Stromal cell of bone marrow (primary cell): ENCODE measurements around the gene ARL9.

Source experiments
- DNase-seq: peaks from one replicate; pipeline ENCODE4 v3.0.0-alpha.2; 2012; ENCODE audit warnings: low read depth

The ARL9 gene, protein sequence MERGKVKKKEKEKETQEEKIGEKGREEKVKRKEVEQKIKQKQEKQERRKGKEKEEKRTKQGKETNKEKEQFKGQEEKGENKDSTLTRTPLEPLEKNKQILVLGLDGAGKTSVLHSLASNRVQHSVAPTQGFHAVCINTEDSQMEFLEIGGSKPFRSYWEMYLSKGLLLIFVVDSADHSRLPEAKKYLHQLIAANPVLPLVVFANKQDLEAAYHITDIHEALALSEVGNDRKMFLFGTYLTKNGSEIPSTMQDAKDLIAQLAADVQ

DNA sequence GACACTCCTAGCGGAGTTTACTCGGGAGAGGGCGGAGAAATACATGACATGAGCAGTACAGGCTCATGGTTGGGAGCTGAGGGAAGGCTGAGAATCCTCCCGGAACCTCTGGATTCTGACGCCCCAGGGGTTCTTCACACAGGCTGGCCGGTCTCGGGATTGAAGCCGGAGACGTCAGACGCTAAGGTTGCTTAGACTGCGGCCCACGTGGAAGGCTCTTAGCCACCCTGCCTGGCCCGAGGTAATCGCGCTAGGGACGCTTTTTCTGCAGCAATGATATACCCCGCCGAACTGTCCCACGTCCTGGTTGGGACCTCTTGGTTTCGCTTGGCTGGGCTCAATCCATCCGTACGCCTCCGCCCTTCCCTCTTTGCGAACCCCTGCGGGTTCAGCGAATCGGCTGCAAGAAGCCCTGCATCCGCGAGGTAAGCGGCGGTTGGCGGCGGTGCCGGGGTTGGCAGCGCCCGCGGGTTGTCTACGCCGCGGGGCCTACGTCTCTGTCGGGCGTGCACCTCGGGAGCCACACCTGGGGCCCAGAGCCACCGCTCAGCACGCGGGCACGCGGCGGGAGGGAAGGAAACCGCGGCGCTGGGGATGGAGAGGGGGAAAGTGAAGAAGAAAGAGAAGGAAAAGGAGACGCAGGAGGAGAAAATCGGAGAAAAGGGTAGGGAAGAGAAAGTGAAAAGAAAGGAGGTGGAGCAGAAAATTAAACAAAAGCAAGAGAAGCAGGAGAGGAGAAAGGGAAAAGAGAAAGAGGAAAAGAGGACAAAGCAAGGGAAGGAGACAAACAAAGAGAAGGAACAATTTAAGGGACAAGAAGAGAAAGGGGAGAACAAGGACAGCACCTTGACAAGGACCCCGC, at the start of gene ARL9:
Gene ARL9 (plus strand): TSS at position 523 of the 862 bp plus-strand sequence. CDS start 72 bp downstream, at position 595.
- peak; percentile 22 for DNase-seq

GRCh38 chr4:56460085-56460484, 45.5 kb upstream of the ARL9 start:
- no peak for DNase-seq

DNA sequence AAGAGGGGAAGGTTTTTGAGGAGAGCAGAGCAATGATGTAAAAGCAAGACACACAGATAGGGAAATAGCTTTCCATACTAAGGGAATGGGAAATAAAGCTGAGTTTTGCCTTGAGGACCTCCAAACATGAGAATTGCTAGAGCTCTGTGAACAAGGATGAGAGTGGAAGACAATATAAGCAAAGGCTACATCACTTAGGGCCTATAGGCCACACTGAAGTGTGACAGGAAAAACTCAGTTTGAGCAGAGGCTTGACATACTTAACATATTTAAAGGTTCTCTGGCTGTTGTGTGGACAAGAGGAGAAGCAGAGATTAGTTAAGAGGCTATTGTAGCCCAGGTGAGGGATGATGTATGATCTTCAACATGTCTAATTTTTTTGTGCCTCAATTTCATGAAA, 43.4 kb upstream of the ARL9 start:
- DNase-seq: no peak

DNA sequence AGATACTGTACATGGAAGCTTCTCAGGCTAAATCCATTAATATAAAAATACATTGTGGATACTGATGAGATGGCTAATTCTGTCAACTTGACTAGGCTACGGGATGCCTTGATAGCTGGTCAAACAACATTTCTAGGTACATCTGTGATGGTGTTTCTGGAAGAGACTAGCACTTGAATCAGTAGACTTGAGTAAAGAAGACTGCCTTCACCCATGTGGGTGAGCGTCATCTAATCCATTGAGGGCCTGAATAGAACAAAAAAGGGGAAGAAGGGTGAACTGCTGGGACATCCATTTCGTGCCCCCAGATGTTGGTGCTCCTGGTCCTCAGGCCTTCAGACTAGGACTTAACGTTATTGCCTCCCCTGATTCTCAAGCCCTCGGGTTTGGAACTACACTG, 41.9 kb upstream of the ARL9 start:
- DNase-seq: no peak

- DNase-seq: no peak
These were observed 41.0 kb upstream of the ARL9 start for GRCh38 chr4:56464581-56464980.

- no peak for DNase-seq
These were observed 39.8 kb upstream of the ARL9 start for GRCh38 chr4:56465599-56466295.

GRCh38 chr4:56466296-56466761, 39.3 kb upstream of the ARL9 start:
- DNase-seq: peak; percentile 36

DNA sequence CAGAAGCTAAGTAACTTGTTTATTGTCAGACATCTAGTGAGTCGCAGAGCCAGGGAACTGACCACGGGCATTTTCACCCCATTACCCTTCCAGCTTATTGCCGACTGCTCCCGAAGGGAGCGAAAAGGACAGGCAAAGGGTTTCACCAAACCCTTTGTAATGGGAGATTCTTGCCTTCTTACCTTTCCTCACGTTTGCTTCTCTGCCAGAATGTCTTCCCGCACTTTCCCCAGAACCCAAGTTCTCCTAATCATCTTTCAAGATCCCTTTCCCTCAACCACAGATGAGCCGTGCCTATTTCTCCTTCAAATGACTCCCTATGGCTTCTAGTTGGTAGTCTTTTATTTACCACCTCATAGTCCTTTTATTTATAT, 38.7 kb upstream of the ARL9 start:
- DNase-seq: no peak

DNA sequence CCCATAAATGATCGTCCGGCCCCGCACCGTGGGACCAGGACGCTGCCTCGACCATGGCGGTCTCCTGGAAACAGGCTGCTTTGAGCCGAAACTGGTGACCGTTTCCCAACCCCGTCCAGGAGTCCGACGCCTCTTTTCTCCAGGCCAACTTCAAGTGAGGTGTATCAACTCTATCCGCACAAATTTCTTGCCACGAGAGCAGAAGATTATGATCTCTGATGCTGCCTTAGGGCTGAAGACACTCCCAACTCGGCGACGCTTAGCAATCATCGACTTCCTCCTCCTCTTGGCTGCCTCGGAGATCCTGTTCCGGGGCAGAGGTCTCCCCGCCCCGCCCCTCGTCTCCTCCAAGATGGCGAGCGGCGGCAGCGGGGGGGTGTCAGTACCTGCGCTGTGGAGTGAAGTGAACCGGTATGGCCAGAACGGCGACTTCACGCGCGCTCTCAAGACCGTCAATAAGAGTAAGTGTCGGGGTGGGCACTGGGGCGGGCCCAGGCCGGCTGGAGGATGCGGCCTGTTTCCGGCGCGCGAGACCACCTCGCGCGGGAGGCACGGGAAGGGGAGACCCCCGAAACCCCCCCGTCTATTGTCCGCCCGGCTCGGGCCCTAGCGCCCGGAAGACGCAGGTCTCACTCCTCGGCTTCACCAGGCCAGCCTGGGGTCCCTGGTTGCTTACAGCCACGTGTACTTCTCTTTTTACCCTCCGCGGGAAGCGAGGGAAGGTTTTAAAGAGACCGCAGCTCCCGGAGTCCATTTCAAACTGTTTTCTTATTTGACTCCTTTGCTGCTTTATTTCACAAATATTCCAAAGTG, 38.1 kb upstream of the ARL9 start, which contains the start of gene SRP72:
Gene SRP72 (plus strand): TSS at position 334 of the 813 bp plus-strand sequence. CDS start 19 bp downstream, at position 353.
- DNase-seq: peak; percentile 80

- no peak for DNase-seq
These were observed 37.5 kb upstream of the ARL9 start for GRCh38 chr4:56468097-56468422.

GRCh38 chr4:56469489-56470210, 35.9 kb upstream of the ARL9 start:
- no peak for DNase-seq

- no peak for DNase-seq
These were observed 29.7 kb upstream of the ARL9 start for GRCh38 chr4:56475917-56476316.

GRCh38 chr4:56477192-56477702, 28.3 kb upstream of the ARL9 start:
- DNase-seq: no peak

GRCh38 chr4:56480691-56481090, 24.9 kb upstream of the ARL9 start:
- no peak for DNase-seq

DNA sequence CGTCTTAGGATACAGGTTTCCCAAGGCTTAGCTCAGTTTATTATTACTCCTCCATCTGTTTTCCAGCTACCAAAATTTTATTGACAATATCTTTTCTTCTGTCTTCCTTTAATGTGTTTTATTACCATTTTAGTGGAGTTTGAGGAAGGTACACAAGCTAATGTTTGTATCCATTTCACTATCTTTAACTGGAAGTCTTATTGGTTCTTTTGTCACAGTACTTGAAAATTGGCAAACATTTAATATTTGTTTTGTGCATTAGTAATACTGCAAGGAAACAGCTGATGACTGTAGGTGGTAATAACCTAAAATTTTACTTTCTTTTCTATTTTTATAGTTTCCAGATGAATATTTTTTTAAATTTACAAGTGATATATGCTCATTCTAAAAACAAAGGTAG, 9.3 kb upstream of the ARL9 start:
- DNase-seq: no peak

- DNase-seq: no peak
These were observed 5.5 kb downstream of the ARL9 start for GRCh38 chr4:56511098-56511497.

- DNase-seq: peak; percentile 6
These were observed 6.6 kb downstream of the ARL9 start for GRCh38 chr4:56512166-56512565.

DNA sequence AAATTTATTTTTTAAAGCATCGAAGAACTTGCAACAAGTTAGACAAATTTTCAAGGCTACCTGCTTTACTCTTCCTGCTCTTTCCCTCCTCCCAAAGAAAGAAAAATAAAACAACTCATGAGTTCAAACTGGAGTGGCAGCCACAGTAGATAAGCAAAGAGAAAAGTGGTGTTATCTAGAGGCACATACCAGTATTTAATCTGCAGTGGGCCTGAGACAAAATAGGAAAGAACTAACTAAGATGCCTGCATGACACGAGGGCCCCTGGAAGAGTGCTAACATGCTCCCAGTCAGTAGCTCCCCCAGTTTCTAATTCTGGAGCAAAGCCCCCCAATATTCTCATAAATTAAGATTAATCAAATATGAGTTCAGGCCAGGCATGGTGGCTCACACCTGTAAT, 7.9 kb downstream of the ARL9 start:
- DNase-seq: no peak

- DNase-seq: peak; percentile 43
These were observed 24.9 kb downstream of the ARL9 start for GRCh38 chr4:56530269-56531148.
